ENCODE results near the gene IGSF21. TPM values are rescaled to one million over a fixed set of nuclear protein-coding genes. Genes with fewer than 3 reads are reported as not detected.

Gene IGSF21
- polyA plus RNA-seq, 1 donor: 0.54 TPM

DNA sequence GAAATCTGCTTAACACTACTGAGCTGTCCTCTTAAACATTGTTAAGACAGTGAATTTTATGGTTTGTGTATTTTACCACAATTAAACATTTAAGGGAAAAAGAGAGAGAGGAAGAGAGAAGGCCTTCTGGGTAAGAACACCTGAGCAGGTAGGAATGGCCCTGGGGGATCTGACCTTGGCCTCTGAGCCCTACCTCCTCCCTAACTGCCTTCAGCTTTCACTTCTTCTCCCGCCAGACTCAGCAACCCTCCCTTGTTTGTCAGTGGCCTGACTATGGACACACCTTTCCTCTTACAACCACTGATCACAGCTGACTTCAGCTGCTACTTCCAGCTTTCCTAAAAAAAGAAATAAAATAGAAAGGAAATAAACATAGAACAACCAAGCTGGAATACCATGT lies 13.5 kb upstream of the IGSF21 start:
- no peak for DNase-seq
- Histone ChIP-seq H3K27ac (ENCODE audit: low read length) (no peak overlapping the region), H3K4me1 (ENCODE audit: control insufficient read depth, insufficient read depth, low read length) (no peaks in the 10 kb centered on the region), H3K4me3 (ENCODE audit: low read length) (no peak overlapping the region), H3K9me3 (ENCODE audit: control insufficient read depth, low read depth, low read length) (no peaks in the 10 kb centered on the region), H3K36me3 (ENCODE audit: control insufficient read depth, insufficient read depth, low read length) (no peaks in the 10 kb centered on the region), H3K27me3 (ENCODE audit: control insufficient read depth, insufficient read depth, low read length) (peaks cover 22% of the 10 kb centered on the region)
- no CpG with 5 or more reads among the region's 1 CpG for WGBS (ENCODE audit: insufficient coverage, low lambda C conversion rate)

GRCh38 chr1:18097206-18097605 lies 10.4 kb upstream of the IGSF21 start:
- H3K27me3 ChIP-seq (ENCODE audit: control insufficient read depth, insufficient read depth, low read length): peaks cover 24% of the 10 kb centered on the region
- no peak for DNase-seq

DNA sequence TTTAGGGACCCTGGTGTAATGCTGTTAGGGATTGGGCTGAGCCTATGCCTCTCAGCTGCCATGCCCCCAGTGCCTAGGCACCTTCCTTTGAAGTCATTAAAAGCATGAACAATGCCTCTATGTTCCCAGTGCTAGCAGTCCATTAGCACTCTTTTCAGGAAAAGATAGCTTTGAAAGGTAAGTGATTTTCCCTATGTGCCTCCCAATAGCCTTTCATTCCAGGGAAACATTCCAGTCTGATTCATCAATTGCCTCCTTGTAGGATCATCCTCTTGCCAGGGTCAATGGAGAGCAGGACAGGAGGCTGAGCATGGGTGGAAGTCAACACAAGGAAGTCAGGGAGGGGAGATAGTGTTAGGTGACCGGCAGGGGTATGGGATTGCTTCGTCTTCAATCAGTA lies 8.6 kb upstream of the IGSF21 start:
- peaks cover 25% of the 10 kb centered on the region for H3K27me3 ChIP-seq (ENCODE audit: control insufficient read depth, insufficient read depth, low read length)
- no peaks in the 10 kb centered on the region for H3K9me3 ChIP-seq (ENCODE audit: control insufficient read depth, low read depth, low read length)

More at GRCh38 chr1:18097206-18097605, 10.4 kb upstream of the IGSF21 start:
- no peaks in the 10 kb centered on the region for H3K36me3 ChIP-seq (ENCODE audit: control insufficient read depth, insufficient read depth, low read length)
- H3K4me1 ChIP-seq (ENCODE audit: control insufficient read depth, insufficient read depth, low read length): no peaks in the 10 kb centered on the region
- H3K27ac ChIP-seq (ENCODE audit: low read length): no peak overlapping the region
- H3K9me3 ChIP-seq (ENCODE audit: control insufficient read depth, low read depth, low read length): no peaks in the 10 kb centered on the region
- H3K4me3 ChIP-seq (ENCODE audit: low read length): no peak overlapping the region

GRCh38 chr1:18100060-18100459 lies 7.5 kb upstream of the IGSF21 start:
- peaks cover 32% of the 10 kb centered on the region for H3K27me3 ChIP-seq (ENCODE audit: control insufficient read depth, insufficient read depth, low read length)
- no CpG with 5 or more reads among the region's 12 CpGs for WGBS (ENCODE audit: insufficient coverage, low lambda C conversion rate)
- DNase-seq: no peak

More for the DNA sequence above, 8.6 kb upstream of the IGSF21 start:
- no peak for DNase-seq
- WGBS (ENCODE audit: insufficient coverage, low lambda C conversion rate): no CpG with 5 or more reads among the region's 2 CpGs
- Histone ChIP-seq H3K27ac (ENCODE audit: low read length) (no peak overlapping the region), H3K4me1 (ENCODE audit: control insufficient read depth, insufficient read depth, low read length) (no peaks in the 10 kb centered on the region), H3K4me3 (ENCODE audit: low read length) (no peak overlapping the region), H3K36me3 (ENCODE audit: control insufficient read depth, insufficient read depth, low read length) (no peaks in the 10 kb centered on the region)

GRCh38 chr1:18100491-18101063 lies 7.0 kb upstream of the IGSF21 start:
- peaks cover 37% of the 10 kb centered on the region for H3K27me3 ChIP-seq (ENCODE audit: control insufficient read depth, insufficient read depth, low read length)
- no peak overlapping the region for H3K27ac ChIP-seq (ENCODE audit: low read length)
- H3K9me3 ChIP-seq (ENCODE audit: control insufficient read depth, low read depth, low read length): no peaks in the 10 kb centered on the region
- peak; percentile 34 to 53 for DNase-seq
- no peaks in the 10 kb centered on the region for H3K4me1 ChIP-seq (ENCODE audit: control insufficient read depth, insufficient read depth, low read length)
- no peaks in the 10 kb centered on the region for H3K36me3 ChIP-seq (ENCODE audit: control insufficient read depth, insufficient read depth, low read length)
- 0% methylated on average over 3 of the region's 10 CpGs for WGBS (ENCODE audit: insufficient coverage, low lambda C conversion rate)
- H3K4me3 ChIP-seq (ENCODE audit: low read length): no peak overlapping the region

More at GRCh38 chr1:18100060-18100459, 7.5 kb upstream of the IGSF21 start:
- H3K4me3 ChIP-seq (ENCODE audit: low read length): no peak overlapping the region
- H3K9me3 ChIP-seq (ENCODE audit: control insufficient read depth, low read depth, low read length): no peaks in the 10 kb centered on the region
- no peaks in the 10 kb centered on the region for H3K4me1 ChIP-seq (ENCODE audit: control insufficient read depth, insufficient read depth, low read length)
- H3K36me3 ChIP-seq (ENCODE audit: control insufficient read depth, insufficient read depth, low read length): no peaks in the 10 kb centered on the region
- H3K27ac ChIP-seq (ENCODE audit: low read length): no peak overlapping the region

DNA sequence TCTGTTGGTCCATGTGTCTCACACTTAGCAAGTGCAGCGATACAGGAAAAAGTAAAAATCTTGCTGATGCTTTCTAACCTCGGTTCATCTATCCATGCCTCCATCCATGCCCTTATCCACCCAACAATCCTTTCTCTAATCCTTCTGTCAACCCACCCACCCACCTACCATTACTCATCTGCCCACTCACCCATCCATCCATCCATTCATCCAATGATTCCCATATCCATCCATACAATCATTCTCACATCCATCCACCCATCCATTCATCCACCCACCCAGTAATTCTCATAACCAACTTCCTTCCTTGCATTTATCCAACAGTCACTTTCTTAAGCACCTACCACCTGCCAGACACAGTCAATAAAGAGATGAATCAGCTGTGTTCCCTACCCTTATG lies 6.1 kb upstream of the IGSF21 start:
- Histone ChIP-seq H3K27me3 (ENCODE audit: control insufficient read depth, insufficient read depth, low read length) (peaks cover 46% of the 10 kb centered on the region), H3K36me3 (ENCODE audit: control insufficient read depth, insufficient read depth, low read length) (no peaks in the 10 kb centered on the region), H3K9me3 (ENCODE audit: control insufficient read depth, low read depth, low read length) (no peaks in the 10 kb centered on the region), H3K4me3 (ENCODE audit: low read length) (no peak overlapping the region), H3K4me1 (ENCODE audit: control insufficient read depth, insufficient read depth, low read length) (no peaks in the 10 kb centered on the region), H3K27ac (ENCODE audit: low read length) (no peak overlapping the region)
- DNase-seq: no peak
- WGBS (ENCODE audit: insufficient coverage, low lambda C conversion rate): 80% methylated on average over 1 of the region's 2 CpGs

GRCh38 chr1:18103788-18104421 lies 3.7 kb upstream of the IGSF21 start:
- Histone ChIP-seq H3K27ac (ENCODE audit: low read length) (no peak overlapping the region), H3K36me3 (ENCODE audit: control insufficient read depth, insufficient read depth, low read length) (no peaks in the 10 kb centered on the region), H3K9me3 (ENCODE audit: control insufficient read depth, low read depth, low read length) (no peaks in the 10 kb centered on the region), H3K4me1 (ENCODE audit: control insufficient read depth, insufficient read depth, low read length) (no peaks in the 10 kb centered on the region), H3K27me3 (ENCODE audit: control insufficient read depth, insufficient read depth, low read length) (peaks cover 54% of the 10 kb centered on the region), H3K4me3 (ENCODE audit: low read length) (no peak overlapping the region)
- WGBS (ENCODE audit: insufficient coverage, low lambda C conversion rate): no CpG with 5 or more reads among the region's 7 CpGs
- DNase-seq: no peak

DNA sequence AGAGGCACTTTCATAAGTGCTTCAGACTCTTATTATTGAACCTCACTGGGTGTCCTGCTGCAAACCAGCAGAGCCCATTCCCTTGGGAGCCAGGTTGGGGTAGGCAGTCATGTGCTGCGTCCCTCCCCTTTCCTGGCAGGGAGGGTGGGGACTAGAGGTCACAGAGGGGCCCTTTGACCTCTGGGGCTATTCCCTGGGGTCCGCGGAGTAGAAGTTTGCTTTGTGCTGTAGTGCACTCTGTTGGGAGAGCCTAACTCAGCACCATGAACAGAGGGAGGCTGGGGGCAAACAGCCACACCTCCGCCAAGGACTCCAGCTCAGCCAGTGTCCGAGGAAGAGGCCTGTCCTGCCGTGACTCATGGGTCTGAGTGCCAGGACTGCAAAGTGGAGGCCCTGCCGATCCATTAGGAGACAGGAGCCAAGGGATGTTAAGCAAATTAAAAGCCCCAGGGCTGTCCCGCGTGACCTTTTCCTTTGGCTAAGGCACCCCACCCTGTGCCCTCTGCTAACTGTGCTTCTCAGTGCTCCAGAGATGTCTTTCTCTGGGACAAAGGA lies 3.0 kb upstream of the IGSF21 start:
- Histone ChIP-seq H3K27ac (ENCODE audit: low read length) (no peak overlapping the region), H3K9me3 (ENCODE audit: control insufficient read depth, low read depth, low read length) (no peaks in the 10 kb centered on the region), H3K4me3 (ENCODE audit: low read length) (no peak overlapping the region), H3K27me3 (ENCODE audit: control insufficient read depth, insufficient read depth, low read length) (peaks cover 59% of the 10 kb centered on the region), H3K36me3 (ENCODE audit: control insufficient read depth, insufficient read depth, low read length) (no peaks in the 10 kb centered on the region), H3K4me1 (ENCODE audit: control insufficient read depth, insufficient read depth, low read length) (no peaks in the 10 kb centered on the region)
- DNase-seq: no peak
- no CpG with 5 or more reads among the region's 9 CpGs for WGBS (ENCODE audit: insufficient coverage, low lambda C conversion rate)

- no peak for DNase-seq
- Histone ChIP-seq H3K27me3 (ENCODE audit: control insufficient read depth, insufficient read depth, low read length) (peaks cover 62% of the 10 kb centered on the region), H3K36me3 (ENCODE audit: control insufficient read depth, insufficient read depth, low read length) (no peaks in the 10 kb centered on the region), H3K27ac (ENCODE audit: low read length) (no peak overlapping the region), H3K4me1 (ENCODE audit: control insufficient read depth, insufficient read depth, low read length) (no peaks in the 10 kb centered on the region), H3K9me3 (ENCODE audit: control insufficient read depth, low read depth, low read length) (peaks cover 4% of the 10 kb centered on the region), H3K4me3 (ENCODE audit: low read length) (no peak overlapping the region)
- WGBS (ENCODE audit: insufficient coverage, low lambda C conversion rate): no CpG with 5 or more reads among the region's 4 CpGs
Observed at GRCh38 chr1:18105196-18105595, 2.4 kb upstream of the IGSF21 start.

DNA sequence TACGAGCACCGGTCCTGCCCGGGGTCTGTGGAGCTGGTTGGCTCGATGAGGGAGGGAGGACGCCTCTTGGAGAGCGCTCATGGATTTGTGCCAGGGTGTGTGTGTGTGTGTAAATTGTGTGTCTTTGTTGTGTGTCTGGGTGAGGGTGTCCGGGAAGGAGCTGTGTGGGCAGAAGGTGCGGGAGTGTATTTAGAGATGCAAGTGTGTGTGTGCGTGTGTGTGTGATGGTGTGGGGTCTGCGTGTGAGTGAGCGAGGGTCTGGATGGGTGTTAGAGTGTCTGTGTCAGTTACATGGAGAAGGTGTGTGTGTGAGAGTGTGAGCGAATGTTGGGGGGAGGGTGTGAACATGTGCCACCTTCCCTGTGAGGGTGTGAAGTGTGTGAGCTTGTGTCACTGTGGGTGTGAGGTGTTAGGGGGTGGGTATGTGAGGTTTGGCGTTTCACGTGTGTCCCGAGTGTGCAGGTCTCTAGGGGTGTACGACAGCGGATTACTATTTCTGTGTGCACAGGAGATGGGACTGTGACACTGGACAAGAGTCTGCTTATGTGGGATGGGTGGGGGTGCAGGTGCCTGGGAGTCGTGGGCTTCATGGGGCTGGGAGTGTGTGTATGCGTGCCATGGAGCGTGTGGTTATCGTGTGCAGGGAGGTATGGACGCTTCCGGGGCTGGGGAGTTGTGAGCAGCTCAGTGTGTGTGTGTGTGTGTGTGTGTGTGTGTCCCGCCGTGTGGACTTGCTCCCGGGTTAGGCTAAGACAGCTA lies 880 bp downstream of the IGSF21 start:
- peaks cover 84% of the 10 kb centered on the region for H3K27me3 ChIP-seq (ENCODE audit: control insufficient read depth, insufficient read depth, low read length)
- DNase-seq: no peak
- H3K4me1 ChIP-seq (ENCODE audit: control insufficient read depth, insufficient read depth, low read length): no peaks in the 10 kb centered on the region
- H3K27ac ChIP-seq (ENCODE audit: low read length): no peak overlapping the region
- H3K36me3 ChIP-seq (ENCODE audit: control insufficient read depth, insufficient read depth, low read length): no peaks in the 10 kb centered on the region
- peaks cover 10% of the 10 kb centered on the region for H3K9me3 ChIP-seq (ENCODE audit: control insufficient read depth, low read depth, low read length)
- 0% methylated on average over 3 of the region's 26 CpGs for WGBS (ENCODE audit: insufficient coverage, low lambda C conversion rate)
- H3K4me3 ChIP-seq (ENCODE audit: low read length): no peak overlapping the region

Data from large intestine (tissue), 3 donors.